K562 (cell line): ENCODE measurements around the gene MRPL55. TPM values are rescaled to one million over a fixed set of nuclear protein-coding genes. Genes with fewer than 3 reads are reported as not detected.

ENCODE experiments used
- ATAC-seq: fragments of 200-7000 bp; cut with Tn5 transposase; 3 replicates; pipeline ENCODE4 v1.9.1; 2020; ENCODE audit warnings: moderate library complexity
- BruUV-seq: library from RNA; stranded (reverse); fragments of 400-500 nt; replicated peaks from 2 replicates; lab custom pipeline; 2021; lab: Mats Ljungman, UMichigan
- CTCF ChIA-PET: fragments of 300-600 bp; formaldehyde crosslinking; extraction: SDS; loops from one replicate; lab custom pipeline; 2021; ENCODE audit warnings: low intra/inter-chr PET ratio; lab: Yijun Ruan, JAX
- POLR2A ChIA-PET: fragments of 300-600, 350-650 bp; sonication (Branson Sonifier 250); formaldehyde crosslinking; extraction: SDS; loops from one replicate; lab custom pipeline; 2021; ENCODE audit warnings: antibody characterized with exemption, inconsistent platforms; lab: Yijun Ruan, JAX
- DNase-seq, 4 experiments: peaks; one replicate each; pipeline versions ENCODE4 v3.0.0 to v3.0.0-alpha.2; 2011 to 2018; ENCODE audit warnings: low spot score in 3 of 4, mixed read lengths in 3 of 4; ENCODE audit errors: extremely low read depth in 1 of 4
- FAIRE-seq: peaks from 2 replicates; lab custom pipeline; 2011; peaks lifted over from hg19 to GRCh38; lab: Jason Lieb, UNC
- H2AFZ ChIP-seq: 2 replicates; pipeline ENCODE4 v1.6.0; 2011; ENCODE audit warnings: low read depth, low read length, control low read depth, inconsistent platforms
- H3K27ac ChIP-seq: fragments of 200-600 bp; 3 replicates; pipeline ENCODE4 v1.8.0; 2011; ENCODE audit warnings: low read depth, mild to moderate bottlenecking, control low read depth, inconsistent platforms, low read length, moderate library complexity, mixed read lengths; ENCODE audit errors: extremely low read depth
- H3K27me3 ChIP-seq, 2 experiments: fragments of 300-600 bp in 1 of 2; 2 replicates in 1 of 2; 3 replicates in 1 of 2; pipeline versions ENCODE4 v1.6.0 to v1.8.0; 2011; ENCODE audit warnings: inconsistent platforms in 2 of 2, low read length in 2 of 2, mild to moderate bottlenecking in 1 of 2, mixed read lengths in 1 of 2, moderate library complexity in 1 of 2; ENCODE audit not compliant: control insufficient read depth in 2 of 2, insufficient read depth in 2 of 2
- H3K36me3 ChIP-seq: fragments of 300-600 bp; 3 replicates; pipeline ENCODE4 v1.8.0; 2011; ENCODE audit warnings: mild to moderate bottlenecking, low read length, inconsistent platforms; ENCODE audit not compliant: control insufficient read depth, insufficient read depth
- H3K4me1 ChIP-seq, 2 experiments: fragments of 200-600 bp in 1 of 2; replicated peaks in 1 of 2; 2 replicates in 1 of 2; 3 replicates in 1 of 2; pipeline versions ENCODE4 v1.5.1 to v1.8.0; 2011; ENCODE audit warnings: inconsistent platforms in 2 of 2, low read length in 2 of 2, mild to moderate bottlenecking in 1 of 2, mixed read lengths in 1 of 2, moderate library complexity in 1 of 2; ENCODE audit not compliant: control insufficient read depth in 2 of 2, insufficient read depth in 2 of 2
- H3K4me2 ChIP-seq: 2 replicates; pipeline ENCODE4 v1.6.1; 2011; ENCODE audit warnings: low read length, control low read depth, inconsistent platforms, mixed read lengths; ENCODE audit not compliant: insufficient read depth
- H3K4me3 ChIP-seq: fragments of 200-600 bp; sonication (generic), shearing (Covaris generic); 2 replicates; pipeline ENCODE4 v1.5.1; 2016; ENCODE audit warnings: control low read depth, inconsistent platforms
- H3K79me2 ChIP-seq: fragments of 200-600 bp; 3 replicates; pipeline ENCODE4 v1.8.0; 2011; ENCODE audit warnings: low read length, inconsistent platforms; ENCODE audit not compliant: control insufficient read depth, insufficient read depth
- H3K9ac ChIP-seq, 2 experiments: 2 replicates each; pipeline versions ENCODE4 v1.6.0 to v1.6.1; 2011; ENCODE audit warnings: low read depth in 2 of 2, low read length in 2 of 2, control low read depth in 1 of 2, inconsistent platforms in 1 of 2, mild to moderate bottlenecking in 1 of 2, mixed read lengths in 1 of 2; ENCODE audit not compliant: insufficient read depth in 1 of 2
- H3K9me1 ChIP-seq: one replicate; pipeline ENCODE4 v1.6.0; 2011; ENCODE audit warnings: inconsistent platforms, mild to moderate bottlenecking, low read length, moderate library complexity; ENCODE audit not compliant: control insufficient read depth, insufficient read depth
- H3K9me3 ChIP-seq: replicated peaks from 2 replicates; pipeline ENCODE4 v1.5.1; 2011; ENCODE audit warnings: low read depth, low read length, inconsistent platforms; ENCODE audit not compliant: control insufficient read depth, insufficient read depth
- H4K20me1 ChIP-seq: replicated peaks from 2 replicates; pipeline ENCODE4 v1.6.1; 2011; ENCODE audit warnings: low read length, inconsistent platforms, mixed read lengths; ENCODE audit not compliant: control insufficient read depth, insufficient read depth
- ATF1 ChIP-seq, 2 experiments: fragments of 450-650 bp in 1 of 2; IDR thresholded peaks; 2 replicates each; pipeline ENCODE4 v1.6.1; 2016; ENCODE audit warnings: missing compliant biosample characterization in 1 of 2, missing genetic modification characterization in 1 of 2
- ATF4 ChIP-seq: fragments of 450-650 bp; formaldehyde crosslinking; IDR thresholded peaks from 2 replicates; pipeline ENCODE4 v1.4.0; 2022; ENCODE audit warnings: mild to moderate bottlenecking, moderate library complexity
- CBFA2T2 ChIP-seq: fragments of 450-650 bp; conservative IDR thresholded peaks from 2 replicates; pipeline ENCODE4 v1.6.1; 2017; ENCODE audit warnings: mild to moderate bottlenecking
- CBX2 ChIP-seq: fragments of 200-600 bp; sonication (generic); IDR thresholded peaks from one replicate; pipeline ENCODE4 v1.6.1; 2012; ENCODE audit warnings: mild to moderate bottlenecking, low read length, inconsistent platforms; ENCODE audit not compliant: insufficient read depth, poor library complexity, severe bottlenecking
- FOXM1 ChIP-seq, 2 experiments: fragments of 450-650 bp in 1 of 2; sonication (generic) in 1 of 2; formaldehyde crosslinking in 1 of 2; IDR thresholded peaks; 2 replicates each; pipeline versions ENCODE4 v1.6.1 to v1.9.0; 2017 to 2022; ENCODE audit warnings: low read depth in 2 of 2, mild to moderate bottlenecking in 2 of 2, missing genetic modification reagents in 1 of 2, moderate library complexity in 1 of 2
- GABPA ChIP-seq: fragments of 200-800 bp; sonication (Bioruptor generic); conservative IDR thresholded peaks from 2 replicates; pipeline ENCODE4 v1.6.1; 2016; ENCODE audit warnings: low read depth, missing genetic modification characterization, missing compliant biosample characterization
- KLF13 ChIP-seq: fragments of 450-650 bp; IDR thresholded peaks from 2 replicates; pipeline ENCODE4 v1.6.1; 2016; ENCODE audit warnings: missing genetic modification characterization, low read depth, mild to moderate bottlenecking, missing compliant biosample characterization, moderate library complexity, borderline replicate concordance
- MCM2 ChIP-seq: fragments of 450-650 bp; IDR thresholded peaks from 2 replicates; pipeline ENCODE4 v1.6.1; 2017; ENCODE audit warnings: low read depth, mild to moderate bottlenecking
- SRSF7 ChIP-seq: fragments of 200-400 bp; formaldehyde crosslinking; optimal IDR thresholded peaks from 2 replicates; pipeline ENCODE3; 2017; ENCODE audit warnings: mild to moderate bottlenecking, low read depth, low read length
- UBTF ChIP-seq, 2 experiments: IDR thresholded peaks; 2 replicates each; pipeline ENCODE4 v1.6.1; 2012; ENCODE audit warnings: improper control_type of control experiment in 2 of 2, low read depth in 2 of 2, low read length in 2 of 2, borderline replicate concordance in 1 of 2
- ZFPM2 ChIP-seq: fragments of 250-450 bp; sonication (Bioruptor Pico); IDR thresholded peaks from 2 replicates; pipeline ENCODE4 v1.5.1; 2022; ENCODE audit warnings: mild to moderate bottlenecking
- ZNF280A ChIP-seq: fragments of 450-650 bp; IDR thresholded peaks from 2 replicates; pipeline ENCODE4 v1.6.1; 2018; ENCODE audit warnings: mild to moderate bottlenecking, low read depth; ENCODE audit not compliant: partially characterized antibody
- ZNF695 ChIP-seq: fragments of 450-650 bp; formaldehyde crosslinking; IDR thresholded peaks from 2 replicates; pipeline ENCODE4 v1.4.0; 2020; ENCODE audit warnings: mild to moderate bottlenecking, moderate library complexity
- ZNF766 ChIP-seq: fragments of 200-800 bp; sonication (Bioruptor generic); conservative IDR thresholded peaks from 2 replicates; pipeline ENCODE4 v1.6.1; 2016; ENCODE audit warnings: missing genetic modification characterization, missing compliant biosample characterization
- WGBS: fragments of 100-300 bp; shearing (Covaris generic); methylation state at CpG from one replicate; pipeline ENCODE4 v1.1.6; 2016; ENCODE audit warnings: low coverage, mixed read lengths; ENCODE audit not compliant: insufficient coverage; ENCODE audit errors: missing lambda C conversion rate; 5-methylcytosine and 5-hydroxymethylcytosine counted together
- in situ Hi-C: fragments of 300-500 bp; cut with MboI; formaldehyde crosslinking; loops from 4 replicates; pipeline ENCODE4 v1.15.0; 2018; ENCODE audit warnings: inconsistent platforms, mixed read lengths
- intact Hi-C: fragments of 100-400 bp; cut with micrococcal nuclease; formaldehyde crosslinking; loops from 2 replicates; pipeline ENCODE4 v1.14.2; 2022
- polyA plus RNA-seq, 8 experiments: library from polyadenylated mRNA; depleted of rRNA in 4 of 8; stranded (reverse) in 5 of 8; unstranded in 3 of 8; fragments of >200 nt; fragmentation: Nextera tagmentation in 2 of 8; fragmentation: Illumina TruSeq in 1 of 8; extraction: Ambion mirVana in 2 of 8; extraction: Trizol in 1 of 8; gene quantifications; 2 replicates each; pipeline versions ENCODE4 v1.2.1 to v1.2.3, GENCODE V29; 2011 to 2014; ENCODE audit warnings: inconsistent platforms in 1 of 8, missing spikeins in 1 of 8
- total RNA-seq, 7 experiments: library from RNA; depleted of rRNA in 6 of 7; stranded (reverse); fragments of >200 nt in 6 of 7; fragmentation: Illumina TruSeq in 2 of 7; extraction: Trizol in 2 of 7; gene quantifications; 2 replicates each; pipeline versions ENCODE4 v1.2.1 to v1.2.3, GENCODE V29; 2011 to 2021; ENCODE audit warnings: low replicate concordance in 1 of 7

The MRPL55 gene
- total and polyA plus RNA-seq, 9 of the 15 experiments (the other 6 are each of a cell fraction or from before 2014, with no cell fraction given): 34.9 to 228 (median 81.0) TPM

GRCh38 chr1:228063251-228064191 lies 45.6 kb downstream of the MRPL55 start (continued):
- no peak for TF ChIP-seq ATF4 (CRISPR knock-in tag)

GRCh38 chr1:228062812-228063211 lies 46.3 kb downstream of the MRPL55 start:
- intact Hi-C loops: no loop called here
- no peak for TF ChIP-seq CBFA2T2
- no peak for TF ChIP-seq CBX2
- no peak for TF ChIP-seq SRSF7
- TF ChIP-seq FOXM1 (IDR thresholded peaks at IDR 0.05; ENCODE audit: low read depth): no peak
- no peak for TF ChIP-seq FOXM1 (CRISPR knock-in tag; IDR thresholded peaks at IDR 0.05; ENCODE audit: low read depth)
- no peak for TF ChIP-seq ZNF280A
- no peak for TF ChIP-seq ZFPM2 (CRISPR knock-in tag)
- TF ChIP-seq MCM2: no peak
- TF ChIP-seq KLF13 (tag): no peak
- TF ChIP-seq ZNF766 (CRISPR knock-in tag): no peak
- no peak for TF ChIP-seq ZNF695 (CRISPR knock-in tag)
- TF ChIP-seq ATF1 (CRISPR knock-in tag; IDR thresholded peaks at IDR 0.05): no peak
- no peak for TF ChIP-seq ATF1 (tag; IDR thresholded peaks at IDR 0.05)
- TF ChIP-seq UBTF (IDR thresholded peaks at IDR 0.05; ENCODE audit: borderline replicate concordance in 1 of 2, low read depth in 2 of 2, low read length in 2 of 2): no peak
- no peak for TF ChIP-seq GABPA (tag)

More at GRCh38 chr1:228062812-228063211, 46.3 kb downstream of the MRPL55 start:
- in situ Hi-C loops: no loop called here
- POLR2A ChIA-PET: interaction anchor here (1.9 kb wide), 1 partner anchor 11 kb away, joined by 7 read pairs; no protein-coding TSS in a partner anchor
- Histone ChIP-seq H2AFZ (no peak overlapping the region), H4K20me1 (no peaks in the 10 kb centered on the region), H3K4me3 (no peak overlapping the region), H3K9ac (no peak overlapping the region), H3K9me1 (no peaks in the 10 kb centered on the region), H3K27me3 (peaks cover 8 to 31% of the 10 kb centered on the region in 2 experiments; a peak in 3 of 5 replicates), H3K4me1 (peaks cover 0 to 44% of the 10 kb centered on the region in 2 experiments; a peak in 3 of 5 replicates), H3K79me2 (no peaks in the 10 kb centered on the region), H3K9me3 (no peaks in the 10 kb centered on the region), H3K27ac (no peak overlapping the region), H3K36me3 (no peaks in the 10 kb centered on the region), H3K4me2 (no peak overlapping the region)
- FAIRE-seq (no peak), DNase-seq (no peak), ATAC-seq (no peak)
- CTCF ChIA-PET: no interaction called here
- no TSS peak for BruUV-seq
- WGBS: 3% methylated on average over 4 of the region's 4 CpGs
